GM18508 (cell line): ENCODE measurements around the gene ADAMTSL3.
"Not testable (repeated sequence)": the region's sequence is repeated elsewhere in the genome, so short reads cannot be mapped to it uniquely, and the experiment has no call there.

ENCODE experiments used
- ATAC-seq: cut with Tn5 transposase; IDR thresholded peaks from one replicate; pipeline ENCODE4 v1.9.1; 2021; ENCODE audit warnings: moderate number of reproducible peaks; ENCODE audit not compliant: insufficient read depth, unreplicated experiment

The ADAMTSL3 gene

DNA sequence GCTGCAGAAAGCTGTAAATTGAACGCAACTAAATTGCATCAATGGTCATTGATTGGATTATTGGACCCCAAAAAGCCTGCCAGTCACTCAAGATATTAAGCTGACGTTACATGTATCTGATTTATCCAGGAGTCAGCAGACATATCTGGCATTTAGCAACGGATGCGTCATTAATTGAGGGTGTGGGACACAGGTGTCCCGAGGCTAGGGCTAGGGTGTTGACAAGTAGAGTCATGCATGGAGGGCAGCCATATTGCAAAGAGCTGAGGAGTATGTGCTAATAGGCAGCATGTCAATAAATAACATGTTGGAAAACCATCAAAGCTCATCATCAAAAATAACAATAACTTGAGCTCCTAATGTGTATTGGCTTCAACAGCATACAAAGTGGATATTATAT is 347.1 kb downstream of the ADAMTSL3 start:
- ATAC-seq, result no peak

DNA sequence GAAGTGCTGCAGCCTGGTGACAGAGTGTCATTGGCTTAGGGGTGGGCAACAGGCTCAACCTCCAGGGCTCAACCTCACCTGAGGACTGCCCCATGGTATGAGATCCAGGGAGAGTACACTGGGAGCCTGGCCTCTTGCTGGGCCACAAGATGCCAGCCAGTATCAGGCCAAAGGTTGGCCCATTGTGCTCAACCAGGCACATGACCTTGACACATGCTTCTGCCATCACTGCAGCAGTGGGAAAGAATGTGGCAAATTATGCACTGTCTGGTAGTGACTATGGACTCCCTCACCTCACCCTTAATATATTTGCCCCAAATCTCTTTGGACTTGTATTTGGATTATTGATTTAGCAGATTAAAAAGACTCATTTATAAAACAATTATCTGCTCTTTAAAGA is 347.7 kb downstream of the ADAMTSL3 start:
- no peak for ATAC-seq

- no peak for ATAC-seq
These were observed 350.0 kb downstream of the ADAMTSL3 start for GRCh38 chr15:84003791-84004503.

DNA sequence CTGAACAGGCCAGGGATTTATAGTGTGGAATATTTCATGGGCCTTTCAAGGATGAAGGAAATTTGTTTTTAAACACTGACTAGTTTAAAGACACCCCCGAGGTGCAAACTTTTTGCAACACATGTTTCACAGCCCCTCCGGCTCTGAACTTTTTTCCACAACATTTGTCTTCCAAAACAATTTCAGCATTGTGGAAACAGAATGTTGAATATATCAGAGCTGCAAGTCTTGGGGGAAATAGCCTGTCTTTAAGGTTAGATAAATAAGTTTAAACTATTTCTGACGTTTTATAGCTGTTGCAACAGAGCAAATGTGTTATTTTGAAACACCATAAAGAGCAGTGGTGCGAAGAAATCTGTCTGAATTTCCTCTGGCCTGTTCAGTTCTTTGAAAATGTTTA is 352.5 kb downstream of the ADAMTSL3 start:
- ATAC-seq, result no peak

DNA sequence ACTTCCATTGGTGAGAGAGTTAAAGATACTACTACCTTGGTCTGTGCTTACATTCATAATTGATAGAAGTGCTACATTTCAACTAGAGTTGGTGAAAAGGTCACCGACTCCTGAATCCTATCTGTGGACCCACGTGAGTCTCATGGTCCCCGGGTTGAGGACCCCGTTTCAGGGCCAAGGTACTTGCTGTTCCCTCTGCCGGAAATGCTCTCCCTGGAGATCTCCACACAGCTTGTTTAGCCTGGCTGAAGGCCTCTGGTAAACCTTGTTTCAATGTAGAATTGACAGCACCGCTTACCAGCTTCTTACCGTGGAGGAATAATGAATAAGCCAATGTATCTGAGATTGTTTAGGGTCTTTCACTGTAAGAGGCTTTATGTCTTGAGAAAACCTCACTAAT is 355.7 kb downstream of the ADAMTSL3 start:
- no peak for ATAC-seq

GRCh38 chr15:84010246-84010645 is 356.3 kb downstream of the ADAMTSL3 start:
- no peak for ATAC-seq

DNA sequence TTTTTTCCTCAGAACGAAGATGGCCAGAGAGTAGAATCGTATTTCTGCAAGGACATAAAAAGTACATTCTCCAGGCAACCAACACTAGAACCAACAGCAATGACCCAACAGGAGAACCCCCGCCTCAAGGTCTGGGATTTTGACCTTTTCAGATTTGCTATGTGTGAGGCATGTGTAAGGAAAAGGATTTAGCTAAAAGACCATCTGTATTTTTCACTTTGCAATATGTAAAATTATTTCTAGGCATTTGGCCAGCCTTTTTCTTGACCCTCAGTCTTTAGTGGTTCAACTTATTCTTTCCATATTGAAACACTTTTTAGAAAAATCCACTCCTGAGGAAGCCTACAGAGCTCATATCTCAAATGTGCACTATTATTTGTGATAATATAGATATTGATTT is 362.4 kb downstream of the ADAMTSL3 start:
- no peak for ATAC-seq

GRCh38 chr15:84022516-84022915 is 368.6 kb downstream of the ADAMTSL3 start:
- ATAC-seq, result no peak

GRCh38 chr15:84023636-84024035 is 369.7 kb downstream of the ADAMTSL3 start:
- ATAC-seq, result no peak

GRCh38 chr15:84033793-84034553 is 380.1 kb downstream of the ADAMTSL3 start:
- ATAC-seq, result no peak

DNA sequence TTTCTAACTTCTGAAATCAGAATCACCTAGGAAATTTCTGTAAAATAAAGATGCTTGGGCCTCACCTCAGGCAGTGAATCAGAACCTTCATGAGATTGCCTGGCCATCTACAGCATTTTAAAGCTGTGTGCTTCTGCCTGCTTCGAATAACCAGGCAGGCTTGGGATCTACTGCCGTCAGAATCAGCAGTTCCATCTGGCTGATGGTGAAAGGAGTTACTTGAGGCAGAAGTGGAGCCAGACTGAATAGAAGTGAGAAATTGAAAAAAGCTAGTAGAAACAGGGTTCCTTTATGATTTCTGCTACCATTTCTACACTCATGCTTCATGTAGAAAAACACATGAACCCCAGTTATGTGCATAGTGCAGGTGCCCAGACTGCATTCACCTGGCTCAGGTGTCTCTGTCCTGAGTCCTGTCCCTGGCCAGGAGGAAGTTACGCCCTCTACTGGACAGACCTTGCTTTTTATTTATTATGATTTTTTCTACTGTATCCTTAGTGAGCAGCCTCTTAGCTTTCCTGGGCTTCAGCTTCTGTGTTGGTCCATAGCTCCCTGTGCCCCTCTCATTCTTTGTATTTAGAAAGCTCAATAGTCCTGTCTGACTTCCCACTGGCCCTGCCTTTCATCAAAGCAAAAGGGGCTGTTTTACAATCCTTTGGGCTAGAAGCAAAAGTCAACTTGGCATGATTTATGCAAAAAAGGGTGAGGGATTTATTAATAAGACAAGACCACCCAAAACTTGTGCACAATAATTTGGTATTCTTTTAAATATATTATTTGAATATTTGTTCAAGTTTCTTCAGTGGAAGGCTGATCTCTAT is 380.9 kb downstream of the ADAMTSL3 start:
- no peak for ATAC-seq

DNA sequence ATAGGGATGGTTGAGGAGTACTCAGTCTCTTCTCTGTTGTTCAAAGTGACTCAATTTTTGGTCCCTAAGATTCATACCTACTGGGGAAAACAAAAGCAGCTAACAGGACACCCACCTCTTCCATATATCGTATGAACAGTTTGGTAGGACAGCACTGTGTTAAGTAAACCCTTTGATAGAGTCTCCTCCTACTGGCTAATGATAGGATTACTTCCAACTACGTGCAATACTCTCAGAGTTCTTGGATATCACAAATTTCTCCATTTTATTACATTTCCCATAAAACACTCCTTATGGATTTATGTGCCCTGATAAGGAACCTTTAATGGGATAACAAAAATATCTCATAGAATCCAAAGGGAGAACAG is 381.5 kb downstream of the ADAMTSL3 start:
- no peak for ATAC-seq

DNA sequence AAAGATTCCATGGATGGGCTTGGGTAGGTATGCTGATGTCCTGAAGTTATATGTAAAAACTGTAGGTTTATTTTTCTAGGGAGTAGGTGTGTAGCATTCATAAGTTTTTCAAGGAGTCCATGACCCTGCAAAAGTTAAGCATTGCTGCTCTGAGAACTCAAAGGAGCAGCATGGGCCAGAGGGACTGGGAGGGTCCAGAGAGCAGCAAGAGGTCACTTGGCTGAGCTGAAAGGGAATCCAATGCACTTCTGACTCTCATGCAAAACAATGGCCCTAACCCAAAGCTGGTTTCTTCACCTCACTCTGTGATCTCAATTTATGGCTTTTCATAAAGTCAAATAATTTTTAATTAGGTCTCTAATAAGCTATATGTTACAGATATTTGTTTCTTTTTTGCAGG is 383.4 kb downstream of the ADAMTSL3 start:
- ATAC-seq, result no peak

DNA sequence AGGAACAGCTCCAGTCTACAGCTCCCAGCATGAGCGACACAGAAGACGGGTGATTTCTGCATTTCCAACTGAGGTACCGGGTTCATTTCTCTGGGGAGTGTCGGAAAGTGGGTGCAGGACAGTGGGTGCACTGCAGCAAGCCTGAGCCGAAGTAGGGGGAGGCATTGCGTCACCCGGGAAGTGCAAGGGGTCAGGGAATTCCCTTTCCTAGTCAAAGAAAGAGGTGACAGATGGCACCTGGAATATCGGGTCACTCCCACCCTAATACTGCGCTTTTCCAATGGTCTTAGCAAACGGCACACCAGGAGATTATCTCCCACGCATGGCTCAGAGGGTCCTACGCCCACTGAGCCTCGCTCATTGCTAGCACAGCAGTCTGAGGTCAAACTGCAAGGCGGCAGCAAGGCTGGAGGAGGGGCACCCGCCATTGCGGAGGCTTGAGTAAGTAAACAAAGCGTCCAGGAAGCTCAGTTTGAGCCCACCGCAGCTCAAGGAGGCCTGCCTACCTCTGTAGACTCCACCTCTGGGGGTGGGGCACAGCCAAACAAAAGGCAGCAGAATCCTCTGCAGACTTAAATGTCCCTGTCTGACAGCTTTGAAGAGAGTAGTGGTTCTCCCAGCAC is 388.6 kb downstream of the ADAMTSL3 start:
- ATAC-seq, result not testable (repeated sequence)

DNA sequence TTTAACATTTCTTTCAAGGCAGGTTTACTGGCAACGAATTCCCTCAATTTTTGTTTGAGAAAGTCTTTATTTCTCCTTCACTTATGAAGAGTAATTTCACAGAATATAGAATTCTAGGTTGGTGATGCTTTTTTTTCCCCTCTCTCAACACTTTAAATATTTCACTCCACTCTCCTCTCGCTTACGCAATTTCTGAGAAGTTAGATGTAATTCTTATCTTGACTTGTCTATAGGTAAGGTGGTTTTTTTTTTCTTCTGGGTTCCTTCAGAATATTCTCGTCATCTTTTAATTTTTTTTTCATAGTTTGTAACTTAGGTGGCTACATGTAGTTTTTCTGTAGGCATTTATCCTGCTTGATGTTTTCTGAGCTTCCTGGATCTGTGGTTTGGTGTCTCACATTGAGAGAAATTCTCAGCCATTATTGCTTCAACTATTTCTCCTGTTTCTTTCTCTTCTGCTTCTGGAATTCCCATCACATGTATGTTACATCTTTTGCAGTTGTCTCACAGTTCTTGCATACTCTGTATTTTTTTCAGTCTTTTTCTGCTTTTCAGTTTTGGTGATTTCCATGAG is 392.2 kb downstream of the ADAMTSL3 start:
- ATAC-seq, result no peak

GRCh38 chr15:84049480-84049879 is 395.6 kb downstream of the ADAMTSL3 start:
- ATAC-seq, result not testable (repeated sequence)

- no peak for ATAC-seq
These were observed 396.2 kb downstream of the ADAMTSL3 start for GRCh38 chr15:84050076-84050475.

GRCh38 chr15:84051146-84051545 is 397.2 kb downstream of the ADAMTSL3 start:
- not testable (repeated sequence) for ATAC-seq

- ATAC-seq, result not testable (repeated sequence)
These were observed 400.6 kb downstream of the ADAMTSL3 start for GRCh38 chr15:84054544-84054943.

GRCh38 chr15:84057714-84058331 is 403.9 kb downstream of the ADAMTSL3 start:
- no peak for ATAC-seq
